Liver (tissue), 9 donors: ENCODE data around the gene HLCS. TPM values are rescaled to one million over a fixed set of nuclear protein-coding genes. Genes with fewer than 3 reads are reported as not detected.

Source experiments
- DNase-seq: peaks from one replicate; pipeline ENCODE4 v3.0.0-alpha.2; 2017; ENCODE audit warnings: low spot score
- H3K27ac ChIP-seq, 2 donors: one replicate each; pipeline ENCODE4 v1.7.0; 2013; ENCODE audit warnings: inconsistent platforms in 2 of 2, low read length in 2 of 2, control low read depth in 1 of 2, low read depth in 1 of 2, mild to moderate bottlenecking in 1 of 2
- H3K27me3 ChIP-seq, 4 donors: one replicate each; pipeline versions ENCODE4 v1.6.1 to v1.7.0; 2013; ENCODE audit warnings: low read length in 3 of 4, inconsistent platforms in 1 of 4, mild to moderate bottlenecking in 1 of 4, moderate library complexity in 1 of 4; ENCODE audit not compliant: control insufficient read depth in 4 of 4, insufficient read depth in 4 of 4
- H3K36me3 ChIP-seq, 4 donors: one replicate each; pipeline versions ENCODE4 v1.6.1 to v1.7.0; 2013; ENCODE audit warnings: low read length in 3 of 4, mild to moderate bottlenecking in 3 of 4, low read depth in 1 of 4, moderate library complexity in 1 of 4; ENCODE audit not compliant: control insufficient read depth in 4 of 4, insufficient read depth in 3 of 4
- H3K4me1 ChIP-seq, 4 donors: one replicate each; pipeline versions ENCODE4 v1.6.1 to v1.7.0; 2013; ENCODE audit warnings: low read length in 3 of 4, mild to moderate bottlenecking in 3 of 4, moderate library complexity in 1 of 4; ENCODE audit not compliant: control insufficient read depth in 4 of 4, insufficient read depth in 4 of 4
- H3K4me3 ChIP-seq, 3 donors: one replicate each; pipeline versions ENCODE4 v1.6.1 to v1.7.0; 2013; ENCODE audit warnings: low read length in 3 of 3, control low read depth in 1 of 3, low read depth in 1 of 3, mild to moderate bottlenecking in 1 of 3
- H3K9ac ChIP-seq, 2 donors: one replicate each; pipeline ENCODE4 v1.7.0; 2013; ENCODE audit warnings: low read length in 2 of 2, mild to moderate bottlenecking in 2 of 2, moderate library complexity in 2 of 2, control low read depth in 1 of 2, low read depth in 1 of 2
- H3K9me3 ChIP-seq, 4 donors: one replicate each; pipeline versions ENCODE4 v1.6.1 to v1.7.0; 2013; ENCODE audit warnings: low read length in 3 of 4; ENCODE audit not compliant: control insufficient read depth in 4 of 4
- ATF3 ChIP-seq: IDR thresholded peaks from 2 replicates; pipeline ENCODE4 v1.6.1; 2016; ENCODE audit warnings: antibody characterized with exemption
- CTCF ChIP-seq: fragments of 150-350 bp; IDR thresholded peaks from 2 replicates; pipeline ENCODE4 v1.5.1; 2017; ENCODE audit warnings: improper control_type of control experiment, low read depth, low read length; ENCODE audit not compliant: missing input control
- EGR1 ChIP-seq, 2 donors: IDR thresholded peaks; 2 replicates each; pipeline ENCODE4 v1.6.1; 2016 to 2018; ENCODE audit warnings: antibody characterized with exemption in 2 of 2, low read depth in 2 of 2
- FOXA1 ChIP-seq: IDR thresholded peaks from 2 replicates; pipeline ENCODE4 v1.6.1; 2016; ENCODE audit warnings: antibody characterized with exemption
- FOXA2 ChIP-seq: IDR thresholded peaks from 2 replicates; pipeline ENCODE4 v1.6.1; 2016; ENCODE audit warnings: antibody characterized with exemption
- GABPA ChIP-seq, 2 donors: IDR thresholded peaks in 1 of 2; conservative IDR thresholded peaks in 1 of 2; 2 replicates each; pipeline ENCODE4 v1.6.1; 2016; ENCODE audit warnings: antibody characterized with exemption in 2 of 2, mild to moderate bottlenecking in 1 of 2, moderate library complexity in 1 of 2
- HNF4A ChIP-seq, 2 donors: conservative IDR thresholded peaks; 2 replicates each; pipeline ENCODE4 v1.6.1; 2016; ENCODE audit warnings: antibody characterized with exemption in 2 of 2, mild to moderate bottlenecking in 2 of 2
- HNF4G ChIP-seq: IDR thresholded peaks from 2 replicates; pipeline ENCODE4 v1.6.1; 2016; ENCODE audit warnings: antibody characterized with exemption
- JUND ChIP-seq, 2 donors: IDR thresholded peaks; 2 replicates each; pipeline ENCODE4 v1.6.1; 2016; ENCODE audit warnings: antibody characterized with exemption in 2 of 2
- MAX ChIP-seq: IDR thresholded peaks from 2 replicates; pipeline ENCODE4 v1.6.1; 2016; ENCODE audit warnings: antibody characterized with exemption
- NR2F2 ChIP-seq: IDR thresholded peaks from 2 replicates; pipeline ENCODE4 v1.6.1; 2016; ENCODE audit warnings: antibody characterized with exemption
- RAD21 ChIP-seq, 2 donors: IDR thresholded peaks; 2 replicates each; pipeline ENCODE4 v1.6.1; 2016; ENCODE audit warnings: antibody characterized with exemption in 2 of 2, mild to moderate bottlenecking in 2 of 2
- REST ChIP-seq: IDR thresholded peaks from 2 replicates; pipeline ENCODE4 v1.6.1; 2016; ENCODE audit warnings: antibody characterized with exemption, mild to moderate bottlenecking
- RXRA ChIP-seq, 2 donors: IDR thresholded peaks; 2 replicates each; pipeline ENCODE4 v1.6.1; 2017 to 2018; ENCODE audit warnings: antibody characterized with exemption in 2 of 2, mild to moderate bottlenecking in 1 of 2
- SP1 ChIP-seq: IDR thresholded peaks from 2 replicates; pipeline ENCODE4 v1.6.1; 2018; ENCODE audit warnings: antibody characterized with exemption, mild to moderate bottlenecking
- TAF1 ChIP-seq: conservative IDR thresholded peaks from 2 replicates; pipeline ENCODE4 v1.6.1; 2016; ENCODE audit warnings: antibody characterized with exemption, mild to moderate bottlenecking
- YY1 ChIP-seq: IDR thresholded peaks from 2 replicates; pipeline ENCODE4 v1.6.1; 2016; ENCODE audit warnings: antibody characterized with exemption, mild to moderate bottlenecking
- ZBTB33 ChIP-seq: IDR thresholded peaks from 2 replicates; pipeline ENCODE4 v1.6.1; 2016; ENCODE audit warnings: antibody characterized with exemption
- WGBS: extraction: QIAGEN DNeasy Blood & Tissue Kit; methylation state at CpG from one replicate; pipeline ENCODE4 v1.1.7; 2013; 5-methylcytosine and 5-hydroxymethylcytosine counted together
- polyA plus RNA-seq, 2 donors: library from polyadenylated mRNA; stranded (reverse) in 1 of 2; unstranded in 1 of 2; fragments of 200-250 nt in 1 of 2; fragments of >200 nt in 1 of 2; fragmentation: Nextera tagmentation in 1 of 2; extraction: Ambion mirVana in 1 of 2; gene quantifications; one replicate each; pipeline versions ENCODE4 v1.2.1 to v1.2.3, GENCODE V29; 2013 to 2015
- total RNA-seq, 2 donors: library from RNA; depleted of rRNA; stranded (reverse); fragments of >200 nt; gene quantifications; one replicate each; pipeline ENCODE4 v1.2.3, GENCODE V29; 2014
- donor health status: healthy.
- donor health status: healthy.
- donor health status: healthy.
- donor health status: healthy.
- donor health status: healthy.

The HLCS gene
- total and polyA plus RNA-seq, 4 donors: 6.6 to 22.5 (median 8.3) TPM

- TF ChIP-seq CTCF (no peak), YY1 (no peak), SP1 (no peak), FOXA1 (no peak), HNF4A (conservative IDR thresholded peaks at IDR 0.05) (no peak), FOXA2 (no peak), RAD21 (IDR thresholded peaks at IDR 0.05) (no peak), GABPA (IDR thresholded peaks at IDR 0.05 in 1 of 2, conservative IDR thresholded peaks at IDR 0.05 in 1 of 2) (no peak), RXRA (IDR thresholded peaks at IDR 0.05) (no peak), MAX (no peak), TAF1 (no peak), ZBTB33 (no peak), HNF4G (no peak), JUND (IDR thresholded peaks at IDR 0.05) (no peak), REST (no peak), ATF3 (no peak), NR2F2 (no peak), EGR1 (IDR thresholded peaks at IDR 0.05; ENCODE audit: low read depth in 2 of 2) (no peak)
- H3K9ac ChIP-seq: no peak overlapping the region
- H3K4me3 ChIP-seq: no peak overlapping the region
- peaks cover 6 to 21% (median 9%) of the 10 kb centered on the region in 4 donors for H3K4me1 ChIP-seq
- H3K27me3 ChIP-seq: peaks cover 13 to 44% (median 26%) of the 10 kb centered on the region in 4 donors
- H3K9me3 ChIP-seq: no peaks in the 10 kb centered on the region
- no peaks in the 10 kb centered on the region for H3K36me3 ChIP-seq
- no peak overlapping the region for H3K27ac ChIP-seq
- WGBS: 10% methylated on average over 38 of the region's 38 CpGs
- no peak for DNase-seq
Observed at GRCh38 chr21:36709868-36710728, 256.4 kb downstream of the HLCS start.
